HG03432 (cell line): ENCODE results near the gene XYLT1.
A peak's percentile ranks its signal among the peaks of the same experiment; 100 is the strongest.

Source experiments
- ATAC-seq: cut with Tn5 transposase; IDR thresholded peaks from one replicate; pipeline ENCODE4 v1.9.1; 2021; ENCODE audit warnings: mild to moderate bottlenecking, moderate library complexity; ENCODE audit not compliant: unreplicated experiment

Gene XYLT1

DNA sequence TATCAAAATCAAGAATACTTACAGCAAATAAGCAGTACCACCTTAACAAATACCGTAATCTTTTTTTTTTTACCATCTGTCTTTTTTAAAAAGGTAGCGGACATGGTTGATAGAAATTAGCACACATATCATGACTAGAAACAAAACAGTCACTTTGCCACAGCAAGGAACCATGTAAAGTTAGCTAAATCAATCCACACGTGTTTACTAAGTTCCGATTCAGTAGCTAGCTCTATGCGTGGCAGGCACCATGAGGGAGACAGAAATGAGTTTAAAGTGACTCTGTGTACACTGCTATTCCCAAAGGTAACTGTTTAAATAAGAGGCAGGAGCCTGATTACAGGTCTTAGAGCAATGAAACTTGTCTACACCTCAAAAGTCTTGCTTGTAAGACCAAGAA lies 108.6 kb downstream of the XYLT1 start:
- no peak for ATAC-seq

DNA sequence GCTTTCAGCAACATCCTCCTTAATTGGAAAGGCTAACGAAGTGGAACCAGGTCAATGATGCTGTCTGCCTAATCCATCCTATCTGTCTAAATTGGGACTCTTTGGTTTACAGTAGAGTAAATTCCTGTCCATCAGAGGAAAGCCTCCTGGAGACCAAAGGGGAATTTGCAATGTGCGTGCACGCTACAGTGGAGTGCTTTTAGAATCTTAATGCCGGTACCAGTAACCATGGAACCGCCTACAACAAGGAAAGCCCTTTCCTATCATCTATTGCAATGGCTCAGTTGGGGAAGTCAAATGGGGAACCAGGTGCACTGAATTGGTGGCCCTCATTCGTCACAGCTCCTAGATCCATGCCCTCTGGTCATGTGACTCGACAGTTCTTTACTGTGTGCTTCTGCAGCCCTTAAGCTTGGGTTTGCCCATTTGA lies 110.1 kb downstream of the XYLT1 start:
- ATAC-seq = no peak

DNA sequence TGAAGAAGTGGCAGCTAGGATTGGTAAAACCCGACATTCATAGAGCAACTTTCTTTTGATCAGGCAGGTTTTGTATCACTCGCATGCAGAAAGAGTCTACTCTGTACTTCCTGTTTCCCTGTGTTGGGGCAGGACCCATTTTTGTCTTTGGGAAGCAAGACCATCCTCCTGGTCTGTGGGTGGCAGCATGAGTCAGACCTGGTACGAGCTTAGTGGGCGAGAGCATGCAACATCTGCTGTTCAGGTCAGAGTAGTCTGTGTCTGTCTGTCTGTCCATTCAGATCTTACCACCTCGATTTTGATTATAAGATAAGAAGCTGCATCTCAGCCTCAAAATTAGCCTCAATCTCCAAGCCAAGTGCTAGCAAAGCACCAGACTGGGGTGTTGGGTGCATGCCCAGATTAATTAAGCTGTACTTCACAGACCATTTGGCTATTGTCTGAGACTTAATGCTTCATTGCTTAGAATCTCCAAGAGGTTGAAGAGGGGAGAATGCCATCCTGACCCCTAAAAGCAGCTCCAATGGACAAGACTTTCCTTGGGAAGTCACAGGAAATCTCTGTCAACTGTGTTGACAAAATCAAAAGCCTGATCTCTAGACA lies 110.9 kb downstream of the XYLT1 start:
- peak; percentile 60 for ATAC-seq

DNA sequence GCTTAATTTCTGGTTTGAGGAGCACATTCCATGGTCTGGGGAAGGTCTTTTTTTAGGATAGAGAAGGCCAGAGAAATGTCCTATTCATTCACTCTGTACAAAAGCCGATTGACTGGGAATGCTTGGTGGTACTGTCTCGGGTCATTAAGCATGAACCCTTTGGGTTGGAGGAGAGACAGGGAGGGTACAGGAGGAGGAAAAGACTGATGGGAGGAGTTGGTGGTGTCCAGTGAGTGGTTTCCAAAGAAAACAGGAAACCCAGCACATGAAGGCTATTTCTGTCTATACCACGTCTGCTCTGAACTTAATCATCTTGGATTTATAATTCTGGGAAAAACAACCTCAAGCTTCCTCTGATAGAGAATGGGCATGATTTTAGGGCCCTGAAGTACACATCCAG lies 111.9 kb downstream of the XYLT1 start:
- ATAC-seq = no peak

DNA sequence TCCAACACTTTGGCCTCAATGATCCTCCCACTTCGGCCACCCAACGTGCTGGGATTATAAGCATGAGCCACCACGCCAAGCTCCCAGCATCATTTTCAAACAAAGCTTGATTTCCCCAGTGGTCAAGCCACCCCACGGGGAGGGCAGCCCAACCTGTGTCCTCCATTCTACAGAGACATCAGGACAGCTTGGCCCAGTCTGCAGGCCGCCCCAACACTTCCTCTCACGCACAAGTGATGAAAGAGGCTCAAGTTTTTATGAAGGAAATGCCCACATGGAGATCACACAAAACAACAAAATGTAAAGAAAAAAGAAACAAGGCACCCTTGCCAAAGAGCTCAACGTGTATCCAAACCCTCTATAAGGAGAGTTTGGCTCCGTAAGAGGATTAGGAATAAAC lies 112.4 kb downstream of the XYLT1 start:
- no peak for ATAC-seq

DNA sequence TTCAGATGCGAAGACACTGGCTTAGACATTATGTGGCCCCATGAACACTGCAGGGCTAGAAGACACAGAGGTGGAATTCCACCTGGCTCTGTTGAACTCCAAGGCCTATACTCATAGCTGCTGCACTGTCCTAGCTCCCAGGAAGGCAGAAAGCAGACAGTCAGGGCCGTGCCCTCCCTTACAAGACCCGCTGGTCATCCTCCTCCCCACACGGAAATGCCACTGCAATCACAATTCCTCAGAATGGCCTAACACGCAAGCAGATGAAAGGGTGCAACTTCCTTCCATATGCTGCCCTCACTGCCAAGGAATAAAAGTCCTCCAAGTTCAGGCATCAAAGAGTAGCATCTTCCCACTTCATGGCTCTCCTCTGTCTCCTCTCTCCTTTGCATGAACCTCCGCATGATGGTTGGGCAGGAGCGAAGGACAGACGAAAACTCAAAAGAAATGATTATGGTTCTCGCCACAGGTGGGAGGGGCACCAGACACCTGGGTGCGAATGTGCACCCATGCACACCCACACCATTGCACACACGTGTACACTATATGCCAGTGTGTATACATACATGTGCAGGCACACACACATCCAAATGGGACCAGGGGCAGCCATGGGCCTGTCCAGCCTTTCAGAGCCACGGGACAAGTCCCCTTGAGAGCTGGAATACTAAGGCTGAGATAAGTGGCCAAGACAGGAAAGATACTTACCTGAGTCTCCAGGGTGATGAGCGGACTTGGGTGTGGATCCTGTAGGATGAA lies 113.3 kb downstream of the XYLT1 start:
- no peak for ATAC-seq

DNA sequence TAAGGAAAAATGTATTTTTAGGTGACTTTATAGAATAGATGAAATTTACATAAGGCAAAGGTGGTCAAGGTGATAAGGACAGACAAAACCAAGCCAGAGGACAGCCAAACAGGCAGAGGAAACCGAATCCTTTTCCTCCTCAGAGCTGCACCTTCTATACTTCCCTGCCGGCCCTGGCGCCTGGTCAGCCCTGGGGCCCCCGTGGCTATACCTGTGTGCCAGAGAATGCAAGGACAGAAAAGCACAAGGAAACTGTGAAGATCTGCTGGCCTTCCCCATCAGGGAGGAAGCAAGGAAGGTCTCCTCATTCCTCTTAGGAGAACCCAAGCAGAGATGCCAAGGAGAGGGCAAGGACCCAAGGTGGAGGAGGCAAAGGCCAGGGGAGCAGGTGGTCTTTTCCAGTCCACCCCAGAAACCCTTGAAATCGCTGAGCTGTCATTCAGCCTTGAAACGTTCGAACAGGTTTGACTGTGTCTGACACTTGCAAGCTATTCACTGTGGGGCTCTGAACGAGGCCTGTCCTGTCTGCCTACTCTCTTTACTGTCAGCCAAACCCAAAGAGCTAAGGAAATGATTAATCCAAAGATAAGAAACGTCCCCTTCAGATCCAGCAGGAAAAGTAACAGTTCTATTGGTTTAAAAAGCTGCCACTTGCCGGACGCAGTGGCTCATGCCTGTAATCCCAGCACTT lies 114.4 kb downstream of the XYLT1 start:
- no peak for ATAC-seq

DNA sequence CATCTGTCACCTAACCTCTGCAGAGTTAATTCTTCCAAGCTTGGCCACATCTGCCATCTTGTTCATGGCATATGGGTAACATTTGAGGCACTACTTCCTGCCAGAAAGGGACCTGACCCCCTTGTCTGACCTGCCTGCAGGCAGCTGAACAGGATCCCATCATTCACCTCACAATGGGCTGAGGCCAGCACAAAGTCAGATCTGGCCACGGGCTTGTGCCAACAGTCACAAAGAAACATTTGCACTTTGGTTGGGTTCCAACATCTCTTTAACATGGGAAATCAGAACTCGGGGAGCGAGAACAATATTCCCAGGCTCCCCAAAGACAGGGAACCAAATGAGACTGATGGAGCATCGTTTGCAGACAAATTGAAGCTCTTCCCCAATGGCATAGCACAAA lies 116.1 kb downstream of the XYLT1 start:
- no peak for ATAC-seq

DNA sequence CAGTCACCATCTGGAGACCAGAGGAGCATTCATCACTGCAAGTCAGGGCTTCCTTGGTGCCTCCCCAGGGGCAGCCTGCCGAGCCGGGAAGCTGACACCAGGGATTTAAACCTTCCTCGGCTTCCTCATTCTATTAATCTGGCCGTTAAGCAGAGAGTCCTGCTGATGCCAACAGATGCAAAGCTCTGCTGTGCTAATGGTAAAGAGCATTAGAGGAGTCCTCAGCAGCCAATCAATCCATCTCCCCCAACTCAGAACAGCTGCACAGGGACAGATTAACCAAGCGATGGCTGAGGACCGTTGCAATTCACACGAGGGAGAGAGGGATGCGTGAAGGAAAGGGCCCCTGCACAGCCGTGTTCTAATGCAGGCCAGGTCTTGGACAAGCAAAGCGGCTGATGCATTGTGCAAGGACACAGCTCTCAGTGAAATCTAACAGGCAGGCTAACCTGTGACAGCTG lies 116.6 kb downstream of the XYLT1 start:
- no peak for ATAC-seq

DNA sequence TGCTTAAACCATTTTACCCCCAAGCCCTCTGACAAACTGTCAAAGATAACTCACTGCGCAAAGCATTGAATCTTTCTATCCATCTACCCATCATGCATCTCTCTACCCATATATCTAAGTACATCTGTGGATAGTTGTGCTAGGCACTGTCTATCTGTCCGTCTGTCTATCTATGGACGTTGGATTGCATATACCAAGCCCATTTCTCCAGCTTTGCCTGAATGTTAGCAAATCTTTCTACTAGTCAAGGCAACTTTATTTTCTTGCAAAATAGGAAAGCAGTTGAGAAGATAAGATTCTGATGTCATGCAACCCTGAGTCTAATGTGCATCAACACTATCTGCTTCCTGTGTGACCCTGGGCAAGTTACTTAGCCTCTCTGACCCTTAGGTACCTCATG lies 117.2 kb downstream of the XYLT1 start:
- no peak for ATAC-seq

DNA sequence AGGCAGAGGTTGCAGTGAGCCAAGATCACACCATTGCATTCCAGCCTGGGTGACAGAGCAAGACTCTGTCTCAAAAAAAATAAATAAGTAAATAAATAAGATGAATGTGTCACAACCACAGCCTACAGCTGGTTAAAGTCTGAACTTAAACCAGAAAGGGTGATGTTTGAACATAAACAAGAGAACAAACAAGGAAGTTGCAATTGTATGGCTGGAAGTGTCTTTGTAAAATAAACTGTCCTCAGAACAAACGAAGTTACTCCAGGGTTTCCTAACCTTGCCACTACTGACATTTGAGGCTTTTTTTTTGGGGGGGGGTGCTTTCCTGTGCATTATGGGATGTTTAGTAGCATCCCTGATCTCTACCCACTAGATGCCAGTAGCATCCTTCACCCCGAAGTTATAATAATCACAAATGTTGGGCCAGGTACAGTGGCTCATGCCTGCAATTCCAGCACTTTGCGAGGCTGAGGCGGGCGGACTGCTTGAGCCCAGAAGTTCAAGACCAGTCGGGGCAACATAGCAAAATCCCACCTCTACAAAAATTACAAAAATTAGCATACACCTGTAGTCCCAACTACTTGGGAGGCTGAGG lies 119.2 kb downstream of the XYLT1 start:
- no peak for ATAC-seq

DNA sequence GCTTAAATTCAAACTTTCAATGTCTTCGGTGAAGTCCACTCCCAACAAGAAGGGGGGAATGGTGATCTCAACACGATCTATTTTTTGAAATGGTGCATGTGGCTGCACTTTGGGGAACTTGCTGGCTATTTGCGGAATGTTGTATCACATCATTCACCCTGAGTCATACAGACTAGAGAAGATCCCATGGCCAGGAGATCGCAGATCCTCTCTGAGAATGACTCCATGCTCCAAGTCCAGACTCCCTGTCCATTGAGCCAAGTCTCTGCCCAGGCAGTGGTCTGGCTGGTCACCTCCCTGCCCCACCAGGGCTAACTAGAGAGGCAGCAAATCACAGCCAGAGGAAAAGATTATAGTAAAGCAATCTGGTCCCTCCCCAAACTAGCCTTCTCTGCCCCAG lies 120.6 kb downstream of the XYLT1 start:
- no peak for ATAC-seq

DNA sequence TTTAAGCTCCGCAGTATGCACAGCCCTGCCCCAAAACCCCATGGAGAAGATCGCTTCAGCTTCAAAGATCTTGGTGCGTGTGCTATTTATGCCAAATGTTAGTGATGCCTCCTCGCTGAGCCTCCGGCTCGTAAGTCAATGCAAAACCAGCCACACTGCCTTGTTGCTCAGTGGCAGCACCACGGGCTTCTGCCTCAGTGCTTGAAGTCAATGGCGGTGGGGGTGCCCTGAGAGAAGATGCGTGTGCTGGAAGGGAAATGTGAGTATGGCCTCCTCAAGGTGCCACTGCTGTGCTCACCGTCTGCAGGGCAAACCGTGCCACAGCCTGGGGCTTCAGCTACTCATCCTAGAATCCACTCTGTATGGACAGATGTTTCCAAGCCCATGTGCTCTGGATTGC lies 121.9 kb downstream of the XYLT1 start:
- no peak for ATAC-seq

DNA sequence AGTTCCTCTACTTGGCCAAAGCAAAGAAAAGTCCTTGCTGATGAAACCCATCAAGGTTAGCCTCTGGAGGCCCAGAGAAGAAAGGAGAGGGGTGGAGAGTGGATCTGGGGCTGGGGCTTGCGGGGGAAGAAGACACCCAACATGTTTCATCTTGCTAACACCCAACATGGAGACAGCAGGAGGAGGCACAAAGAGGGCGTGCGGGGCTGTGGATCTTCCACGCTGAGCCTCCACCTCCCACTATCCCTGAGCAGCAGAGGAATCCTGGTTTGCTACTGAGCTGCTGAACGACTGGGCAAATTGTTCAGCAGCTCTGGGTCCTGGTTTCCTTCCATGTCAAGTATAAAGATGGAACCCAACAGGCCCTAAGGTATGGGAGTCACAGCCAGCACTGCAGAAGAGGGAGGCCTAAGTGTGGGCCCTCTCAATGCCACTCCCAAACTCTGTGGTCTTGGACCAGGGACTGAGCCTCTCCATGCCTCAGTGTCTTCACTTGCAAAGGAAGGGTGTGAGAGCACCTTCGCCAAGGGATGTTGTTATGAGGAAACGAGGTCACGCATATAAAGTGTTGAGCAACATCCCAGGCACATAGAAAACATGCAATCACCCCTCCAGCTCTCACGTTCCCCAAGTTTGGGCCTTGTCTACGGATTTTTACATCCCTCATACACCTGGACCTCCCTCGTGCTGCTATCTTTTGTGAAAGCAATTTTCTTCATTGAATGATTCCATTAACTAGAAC lies 122.5 kb downstream of the XYLT1 start:
- ATAC-seq = no peak

DNA sequence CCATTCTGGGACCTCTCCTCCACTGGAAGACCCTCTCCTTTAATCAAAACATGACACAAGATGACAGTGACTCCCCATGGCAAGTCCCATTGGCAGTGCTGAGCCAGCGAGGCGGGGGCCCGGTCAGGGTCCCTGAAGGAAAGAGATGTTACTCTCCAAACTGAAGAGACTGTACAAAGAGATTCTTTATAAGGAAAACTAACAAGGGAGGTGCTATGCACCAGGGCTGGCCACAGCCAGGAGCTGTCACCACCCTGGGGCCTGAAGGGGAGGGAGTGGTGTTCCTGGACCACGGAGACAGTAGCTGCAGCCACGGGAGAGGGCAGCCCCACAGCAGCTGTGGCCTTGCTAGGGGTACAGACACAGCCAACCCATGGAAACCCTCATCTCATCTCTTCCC lies 123.1 kb downstream of the XYLT1 start:
- no peak for ATAC-seq

- ATAC-seq = peak; percentile 49
These were observed 123.9 kb downstream of the XYLT1 start for GRCh38 chr16:17346621-17347569.

DNA sequence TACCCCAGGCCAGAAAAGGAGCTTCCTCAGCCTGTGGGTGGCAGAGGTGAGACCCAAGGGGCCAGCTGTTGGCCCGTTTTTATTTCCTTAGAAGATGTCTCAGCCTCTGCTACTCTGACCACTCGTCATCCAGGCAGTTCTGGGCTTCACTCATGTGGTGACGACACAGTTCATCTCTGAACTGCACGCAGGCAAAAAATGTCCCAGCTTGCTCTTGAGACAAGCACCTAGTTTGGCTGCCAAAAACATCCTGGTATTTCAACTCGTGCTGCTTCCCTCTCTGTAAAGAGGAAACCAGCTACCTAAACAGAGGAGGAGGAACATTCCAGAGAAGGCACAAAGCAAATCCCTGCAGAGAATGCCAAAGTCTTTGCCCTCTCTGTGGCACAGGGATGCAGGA lies 125.7 kb downstream of the XYLT1 start:
- no peak for ATAC-seq

GRCh38 chr16:17343728-17344127 lies 127.0 kb downstream of the XYLT1 start:
- no peak for ATAC-seq

- ATAC-seq = peak; percentile 52
These were observed 127.7 kb downstream of the XYLT1 start for GRCh38 chr16:17343028-17343427.

- ATAC-seq = no peak
These were observed 128.7 kb downstream of the XYLT1 start for GRCh38 chr16:17342031-17342430.
